Kidney glomerular epithelial cell (primary cell): Measurements from ENCODE around the gene ITGB1BP1.

Source experiments
- DNase-seq: peaks from one replicate; lab custom pipeline; 2025; lab: John Stamatoyannopoulos, UW

The ITGB1BP1 gene, protein sequence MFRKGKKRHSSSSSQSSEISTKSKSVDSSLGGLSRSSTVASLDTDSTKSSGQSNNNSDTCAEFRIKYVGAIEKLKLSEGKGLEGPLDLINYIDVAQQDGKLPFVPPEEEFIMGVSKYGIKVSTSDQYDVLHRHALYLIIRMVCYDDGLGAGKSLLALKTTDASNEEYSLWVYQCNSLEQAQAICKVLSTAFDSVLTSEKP

DNA sequence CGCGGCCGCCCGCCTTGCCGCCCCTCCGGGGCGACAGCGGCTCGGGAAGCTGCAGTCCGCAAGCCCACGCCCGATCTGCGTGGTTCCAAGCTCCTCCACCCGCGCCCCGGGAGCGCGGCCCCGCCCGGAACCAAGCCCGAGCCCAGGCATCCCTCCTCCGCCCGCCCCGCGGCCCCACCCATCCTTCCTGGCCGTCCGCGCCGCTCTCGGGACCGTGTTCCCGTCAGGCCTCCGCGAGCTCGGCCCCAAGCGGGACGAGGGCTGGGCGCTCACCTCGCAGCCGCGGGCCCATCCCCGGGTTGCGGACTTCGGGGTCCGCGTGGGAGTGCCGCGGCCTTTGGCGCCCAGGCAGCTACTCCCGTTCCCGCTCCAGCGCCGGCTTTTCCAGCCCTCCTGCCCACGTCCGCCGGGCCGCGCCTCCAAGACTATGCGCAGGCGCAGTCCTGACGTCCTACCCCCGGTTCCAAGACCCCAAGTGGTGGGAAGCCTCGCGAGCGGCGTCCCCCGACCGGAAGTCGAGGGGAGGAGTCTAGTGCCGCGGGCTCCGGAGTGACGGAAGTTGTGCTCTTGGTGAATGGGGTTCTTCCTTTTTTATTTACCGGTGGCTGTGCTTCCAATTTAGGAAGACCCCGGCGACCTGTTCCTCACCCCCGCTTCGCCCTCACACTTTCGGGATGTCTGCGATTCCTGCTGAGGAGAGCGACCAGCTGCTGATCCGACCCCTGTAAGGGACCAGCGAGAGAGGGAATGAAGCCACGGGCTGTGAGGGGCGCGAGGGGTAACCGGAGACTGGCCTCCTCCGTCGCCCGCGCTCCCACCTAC is at the start of gene ITGB1BP1, which contains the start of gene CPSF3:
ITGB1BP1 (minus strand) TSS at position 429 of the 822 bp plus-strand sequence. CDS start 4,831 bp downstream, outside the sequence.
CPSF3 (plus strand) TSS at position 555 of the 822 bp plus-strand sequence; CDS start at position 675, 120 bp downstream.
- peak; percentile 95 for DNase-seq

DNA sequence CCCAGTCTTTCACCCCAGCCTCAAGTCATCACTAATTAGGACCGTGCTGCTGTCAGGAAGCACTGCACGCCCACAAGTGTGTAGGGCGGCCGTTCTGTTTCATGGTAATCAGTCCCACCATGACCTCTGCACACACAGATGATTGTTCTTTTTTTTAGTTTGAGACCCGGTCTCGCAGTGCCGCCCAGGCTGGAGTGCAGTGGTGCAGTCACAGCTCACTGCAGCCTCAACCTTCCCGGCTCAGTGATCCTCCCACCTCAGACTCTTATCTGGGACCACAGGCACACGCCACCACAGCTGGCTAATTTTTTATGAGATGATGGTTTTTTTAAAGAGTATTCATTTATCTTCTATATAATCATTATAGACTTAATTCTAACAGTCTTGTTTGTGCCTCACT is 49.2 kb upstream of the ITGB1BP1 start:
- DNase-seq: no peak

GRCh38 chr2:9471206-9471605 is 47.9 kb upstream of the ITGB1BP1 start:
- DNase-seq: no peak

- DNase-seq: no peak
These were observed 44.4 kb upstream of the ITGB1BP1 start for GRCh38 chr2:9467687-9468086.

DNA sequence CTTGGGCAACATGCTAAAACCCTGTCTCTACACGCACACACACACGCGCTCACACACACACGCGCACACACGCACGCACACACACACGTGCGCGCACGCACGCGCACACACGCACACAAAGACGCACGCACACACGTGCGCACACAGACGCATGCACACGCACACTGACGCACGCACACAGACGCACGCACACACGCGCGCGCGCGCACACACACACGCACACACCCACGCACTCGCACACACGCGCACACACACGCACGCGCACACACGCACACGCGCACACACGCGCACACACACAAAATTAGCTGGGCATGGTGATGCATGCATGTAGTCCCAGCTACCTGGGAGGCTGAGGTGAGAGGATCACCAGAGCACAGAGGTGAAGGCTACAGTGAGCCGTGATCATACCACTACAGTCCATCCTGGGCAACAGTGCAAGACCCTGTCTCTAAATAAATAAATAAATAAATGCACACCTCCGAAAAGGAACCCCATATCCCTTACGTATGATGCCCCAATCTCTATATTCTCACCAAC is 42.9 kb upstream of the ITGB1BP1 start:
- DNase-seq: no peak

DNA sequence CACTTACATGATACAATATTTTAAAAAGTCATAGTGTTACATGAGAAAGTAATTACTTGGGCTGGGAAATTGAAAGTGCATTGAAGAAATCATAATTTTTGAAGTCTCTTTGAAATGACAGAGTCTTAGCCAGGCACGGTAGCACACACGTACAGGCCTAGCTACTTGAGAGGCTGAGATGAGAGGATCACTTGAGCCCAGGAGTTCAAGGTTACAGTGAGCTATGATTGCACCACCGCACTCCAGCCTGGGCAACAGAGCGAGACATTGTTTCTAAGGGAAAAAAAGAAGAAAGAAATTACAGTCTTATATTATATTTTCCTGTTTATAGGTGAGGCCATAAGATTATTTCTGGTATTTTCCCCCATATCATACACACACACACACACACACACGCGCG is 41.8 kb upstream of the ITGB1BP1 start:
- DNase-seq: no peak

DNA sequence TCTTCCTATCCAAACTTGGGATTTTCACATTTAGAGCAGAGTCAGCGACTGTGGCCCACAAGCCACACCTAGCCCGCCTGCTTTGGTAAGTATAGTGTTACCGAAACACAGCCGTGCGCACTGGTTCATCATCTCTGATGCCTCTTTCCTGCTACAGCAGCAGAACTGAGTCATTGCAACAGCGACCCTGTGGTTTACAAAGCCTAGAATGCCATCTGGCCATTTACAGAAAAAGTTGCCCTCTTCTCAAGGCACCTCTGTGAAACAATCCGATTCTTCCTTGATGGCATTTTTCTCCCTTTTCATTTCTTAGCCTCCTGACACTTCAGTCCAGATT is 40.3 kb upstream of the ITGB1BP1 start:
- no peak for DNase-seq

DNA sequence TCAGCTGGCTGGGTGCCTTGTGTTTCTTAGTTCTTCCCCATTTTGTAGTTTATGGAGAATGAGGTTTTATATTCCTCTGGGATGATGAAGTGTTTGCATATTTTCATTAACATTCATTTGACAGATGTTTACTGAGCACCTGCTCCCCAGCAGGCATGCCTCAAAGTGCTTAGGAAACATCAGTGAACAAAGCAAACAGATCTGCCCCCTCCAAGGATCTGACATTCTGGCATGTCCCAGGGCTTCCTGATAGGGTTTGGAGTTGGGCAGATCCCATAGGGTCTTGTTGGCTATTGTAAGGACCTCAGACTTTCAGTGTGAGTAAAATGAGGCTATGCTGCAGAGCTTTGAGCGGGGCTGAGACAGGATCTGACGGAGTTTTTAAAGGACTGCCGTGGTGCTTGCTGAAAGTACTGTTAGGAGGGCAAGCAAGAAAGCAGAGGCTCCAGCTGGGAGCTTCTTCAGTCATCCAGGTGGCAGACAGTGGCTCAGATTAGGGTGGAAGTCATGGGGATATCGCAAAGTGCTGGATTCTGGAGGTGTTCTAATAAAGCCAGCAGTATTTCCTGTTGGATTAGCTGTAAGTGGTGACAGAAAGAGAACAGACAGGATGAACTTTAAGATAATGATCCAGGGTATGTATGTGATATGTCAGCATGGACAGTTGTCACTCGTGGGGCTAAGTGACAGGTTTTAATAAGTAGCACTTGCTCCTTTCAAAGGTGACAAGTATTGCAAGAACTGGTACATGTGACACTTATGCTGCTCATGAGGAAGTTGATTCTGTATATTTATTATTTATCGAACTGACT is 39.8 kb upstream of the ITGB1BP1 start:
- DNase-seq: no peak

DNA sequence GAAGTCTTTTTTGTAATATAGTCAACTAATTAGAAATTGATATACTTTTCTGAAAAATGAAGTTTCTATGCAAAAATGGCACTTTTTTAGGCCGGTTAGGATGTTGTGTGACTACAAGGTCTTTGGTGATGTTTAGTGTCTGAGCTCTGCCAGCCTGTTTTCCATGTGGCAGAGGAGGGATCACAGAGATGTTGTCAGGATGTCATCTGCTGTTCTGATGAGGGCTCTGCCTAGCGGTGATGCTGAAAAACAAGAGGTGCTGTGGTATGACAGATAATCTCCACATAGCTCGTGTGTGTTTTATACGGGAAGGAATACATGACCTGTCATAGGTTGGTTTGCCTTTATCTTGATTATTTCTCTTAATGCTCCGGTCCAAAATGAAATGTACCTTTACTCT is 39.0 kb upstream of the ITGB1BP1 start:
- no peak for DNase-seq

DNA sequence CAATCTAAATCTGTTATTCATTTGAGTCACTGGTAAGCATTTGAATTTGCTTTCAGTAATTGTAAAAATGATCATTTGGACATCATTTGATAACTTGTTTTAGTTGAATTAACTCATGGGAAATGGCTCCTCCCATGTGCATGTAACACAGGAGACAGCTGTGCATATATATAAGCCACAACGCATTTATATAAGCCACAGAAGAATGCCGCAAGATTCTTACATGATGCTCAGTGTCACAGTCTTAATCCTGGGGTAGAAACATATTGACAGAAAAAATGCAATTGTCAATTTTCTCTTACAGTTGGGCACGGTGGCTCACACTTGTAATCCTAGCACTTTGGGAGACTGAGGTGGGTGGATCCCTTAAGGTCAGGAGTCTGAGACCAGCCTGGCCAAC is 37.8 kb upstream of the ITGB1BP1 start:
- DNase-seq: no peak

DNA sequence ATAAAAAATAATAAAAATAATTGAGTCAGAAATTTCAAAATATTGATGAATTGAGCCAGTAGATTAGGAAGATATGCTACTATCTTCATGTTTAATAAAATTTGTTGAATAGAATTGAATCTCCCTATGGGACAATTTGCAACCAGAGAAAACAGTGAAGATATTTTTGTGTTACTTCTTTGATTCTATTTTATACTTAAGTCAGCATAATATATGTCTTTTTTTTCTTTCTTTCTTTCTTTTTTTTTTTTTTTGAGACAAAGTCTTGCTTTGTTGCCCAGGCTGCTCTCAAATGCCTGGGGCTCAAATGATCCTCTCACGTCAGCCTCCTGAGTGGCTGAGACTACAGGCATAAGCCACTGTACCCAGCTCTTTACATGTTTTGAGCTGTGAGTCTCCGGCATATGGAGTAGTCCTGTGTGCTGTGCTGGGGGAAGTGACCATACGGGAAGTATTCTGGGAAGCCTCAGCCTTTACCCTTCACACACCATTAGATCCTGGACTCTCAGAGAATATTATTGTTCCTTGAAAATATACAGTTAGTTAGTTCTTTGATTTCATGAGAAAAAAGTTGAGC is 37.2 kb upstream of the ITGB1BP1 start:
- DNase-seq: no peak

DNA sequence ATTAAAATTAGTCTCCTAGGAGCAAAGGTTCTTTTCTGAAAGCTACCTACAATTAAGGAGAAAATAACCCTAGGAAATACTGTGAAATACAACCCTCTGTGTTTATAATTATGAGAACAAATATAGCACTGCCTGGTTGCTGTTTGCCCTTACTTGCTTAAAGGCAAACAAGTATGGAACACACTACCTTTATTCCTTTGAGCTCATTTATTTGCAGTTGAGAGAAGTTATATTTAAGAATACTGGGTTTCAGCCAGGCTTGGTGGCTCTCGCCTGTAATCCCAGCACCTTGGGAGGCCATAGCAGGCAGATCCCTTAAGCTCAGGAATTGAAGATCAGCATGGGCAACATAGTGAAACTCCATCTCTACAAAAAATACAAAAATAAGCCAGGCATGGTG is 27.9 kb upstream of the ITGB1BP1 start:
- no peak for DNase-seq

- DNase-seq: no peak
These were observed 21.8 kb upstream of the ITGB1BP1 start for GRCh38 chr2:9445089-9445488.

DNA sequence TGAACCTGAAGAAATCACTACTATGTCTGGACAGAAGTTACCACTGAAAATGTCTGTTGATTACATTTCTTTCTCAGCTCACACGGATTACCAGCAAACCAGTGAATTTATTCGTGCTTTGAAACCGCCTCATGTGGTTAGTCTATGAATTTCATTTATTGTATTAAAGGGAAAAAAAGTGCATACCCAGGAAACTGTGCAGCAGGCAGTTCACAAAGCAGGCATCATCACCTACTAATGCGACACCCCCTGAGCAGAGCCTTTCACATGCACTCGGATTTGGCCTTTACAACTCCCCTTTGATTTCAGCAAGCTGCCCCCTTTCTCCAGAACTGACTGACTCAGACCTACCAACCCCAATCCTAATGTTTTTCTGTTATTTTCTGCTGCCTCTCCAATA is 20.2 kb upstream of the ITGB1BP1 start:
- DNase-seq: no peak

- no peak for DNase-seq
These were observed 18.2 kb upstream of the ITGB1BP1 start for GRCh38 chr2:9441556-9441955.

- DNase-seq: no peak
These were observed 16.9 kb upstream of the ITGB1BP1 start for GRCh38 chr2:9440058-9440727.

GRCh38 chr2:9439536-9439935 is 16.2 kb upstream of the ITGB1BP1 start:
- no peak for DNase-seq

DNA sequence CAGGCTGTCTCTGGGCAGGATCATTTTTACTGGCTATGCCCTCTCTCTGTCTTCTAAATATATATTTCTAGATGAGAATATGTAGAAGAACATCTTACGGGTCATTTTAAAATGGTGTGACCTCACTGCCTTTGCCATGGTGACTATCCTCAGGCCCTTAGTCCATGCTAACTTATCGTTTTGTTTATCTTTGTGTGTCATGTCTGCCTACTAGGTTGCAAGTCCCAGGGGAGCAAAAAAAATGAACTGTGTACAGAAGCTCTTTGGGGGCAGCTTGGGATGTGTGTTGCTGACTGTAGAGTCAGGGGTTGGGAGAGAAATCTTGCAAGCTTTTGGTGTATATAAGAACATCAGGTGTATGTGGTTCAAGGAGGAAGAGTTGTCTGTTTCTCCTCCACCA is 11.2 kb upstream of the ITGB1BP1 start:
- no peak for DNase-seq

GRCh38 chr2:9430316-9431293 is 7.3 kb upstream of the ITGB1BP1 start:
- peak; percentile 17 for DNase-seq

GRCh38 chr2:9428965-9429577 is 5.7 kb upstream of the ITGB1BP1 start:
- DNase-seq: no peak
